Endodermal cell (in vitro differentiated cells): ENCODE data around the gene PSMC3. TPM values are rescaled to one million over a fixed set of nuclear protein-coding genes. Genes with fewer than 3 reads are reported as not detected.
A peak's percentile ranks its signal among the peaks of the same experiment; 100 is the strongest.

Source experiments
- DNase-seq: peaks from one replicate; pipeline ENCODE4 v3.0.0-alpha.2; 2017
- H3K27ac ChIP-seq: 2 replicates; pipeline ENCODE4 v1.5.1; 2013; ENCODE audit warnings: mild to moderate bottlenecking, low read depth, low read length, moderate library complexity
- H3K27me3 ChIP-seq: 2 replicates; pipeline ENCODE4 v1.6.1; 2013; ENCODE audit warnings: mild to moderate bottlenecking, low read length, moderate library complexity; ENCODE audit not compliant: insufficient read depth, control insufficient read depth, poor library complexity, severe bottlenecking
- H3K36me3 ChIP-seq: 2 replicates; pipeline ENCODE4 v1.7.0; 2013; ENCODE audit warnings: mild to moderate bottlenecking, low read length, moderate library complexity; ENCODE audit not compliant: control insufficient read depth, insufficient read depth
- H3K4me1 ChIP-seq: one replicate; pipeline ENCODE4 v1.7.0; 2013; ENCODE audit warnings: low read length; ENCODE audit not compliant: control insufficient read depth, insufficient read depth
- H3K4me3 ChIP-seq: 2 replicates; pipeline ENCODE4 v1.5.1; 2013; ENCODE audit warnings: mild to moderate bottlenecking, low read length, moderate library complexity
- H3K9ac ChIP-seq: 2 replicates; pipeline ENCODE4 v1.6.1; 2013; ENCODE audit warnings: mild to moderate bottlenecking, low read length, moderate library complexity; ENCODE audit not compliant: poor library complexity, severe bottlenecking; ENCODE audit errors: extremely low read depth
- H3K9me3 ChIP-seq: 2 replicates; pipeline ENCODE4 v1.6.1; 2013; ENCODE audit warnings: mild to moderate bottlenecking, low read length, moderate library complexity; ENCODE audit not compliant: control insufficient read depth
- H3K27ac Mint-ChIP-seq: 2 replicates; pipeline ENCODE4 v1.8.0; 2020; ENCODE audit warnings: mixed read lengths
- H3K27me3 Mint-ChIP-seq: 2 replicates; pipeline ENCODE4 v1.8.0; 2021; ENCODE audit warnings: mild to moderate bottlenecking, mixed read lengths; ENCODE audit not compliant: insufficient read depth
- H3K36me3 Mint-ChIP-seq: 2 replicates; pipeline ENCODE4 v1.8.0; 2020; ENCODE audit warnings: low read depth, mixed read lengths
- H3K4me1 Mint-ChIP-seq: 2 replicates; pipeline ENCODE4 v1.8.0; 2020; ENCODE audit warnings: mixed read lengths
- H3K4me3 Mint-ChIP-seq: 2 replicates; pipeline ENCODE4 v1.8.0; 2020; ENCODE audit warnings: mild to moderate bottlenecking, moderate library complexity, mixed read lengths
- H3K9me3 Mint-ChIP-seq: 2 replicates; pipeline ENCODE4 v1.8.0; 2020; ENCODE audit warnings: mild to moderate bottlenecking, mixed read lengths
- WGBS, 2 experiments: methylation state at CpG; one replicate each; pipeline versions ENCODE4 v1.1.5 to v1.1.7; 2013; ENCODE audit warnings: missing lambda C conversion rate in 2 of 2, mixed read lengths in 1 of 2; ENCODE audit not compliant: insufficient coverage in 1 of 2, insufficient read length in 1 of 2; 5-methylcytosine and 5-hydroxymethylcytosine counted together
- total RNA-seq, 2 donors: library from RNA; stranded (reverse); fragmentation: NEBNext Ultra II Directional in 1 of 2; extraction: Animal tissue kit (Norgen Biotek cat#: 25700) in 1 of 2; gene quantifications; 2 replicates in 1 of 2; 3 replicates in 1 of 2; pipeline ENCODE4 v1.2.1, GENCODE V29; 2021
- TF ChIP-seq, protein P1 (sequence below): fragments of 200-600 bp; sonication (generic); conservative IDR thresholded peaks from 2 replicates; pipeline ENCODE4 v1.5.0; 2021; ENCODE audit warnings: antibody characterized with exemption, mild to moderate bottlenecking

Gene PSMC3
- total RNA-seq, 2 donors from 2014 or later, result 152 to 175 TPM

DNA sequence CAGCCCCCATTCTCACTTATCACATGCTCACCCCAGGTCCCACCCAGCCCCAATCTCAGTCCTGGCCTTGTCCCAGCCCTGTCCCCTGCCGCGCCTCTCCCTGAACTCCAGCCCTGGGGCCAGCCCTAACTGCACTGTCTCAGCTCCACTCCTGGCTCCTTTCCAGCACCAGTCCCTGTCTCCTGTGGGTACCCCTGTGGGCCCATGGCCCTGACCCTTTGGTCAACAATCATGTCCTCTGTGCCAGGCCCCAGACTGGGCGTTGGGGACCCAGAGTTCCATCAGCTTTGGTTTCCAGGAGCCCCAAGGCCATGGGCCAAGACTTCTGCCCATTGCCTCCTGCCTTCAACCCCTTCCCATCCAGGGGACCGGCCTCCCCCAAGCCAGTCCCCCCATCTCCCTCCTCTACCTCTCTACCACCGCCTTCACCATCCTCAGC is 48.6 kb downstream of the PSMC3 start:
- H3K27me3 ChIP-seq, result no peaks in the 10 kb centered on the region
- no peaks in the 10 kb centered on the region for H3K4me1 Mint-ChIP-seq
- no peak overlapping the region for H3K4me3 ChIP-seq
- no peak overlapping the region for H3K9ac ChIP-seq
- H3K36me3 ChIP-seq, result no peaks in the 10 kb centered on the region
- TF ChIP-seq, protein P1, sequence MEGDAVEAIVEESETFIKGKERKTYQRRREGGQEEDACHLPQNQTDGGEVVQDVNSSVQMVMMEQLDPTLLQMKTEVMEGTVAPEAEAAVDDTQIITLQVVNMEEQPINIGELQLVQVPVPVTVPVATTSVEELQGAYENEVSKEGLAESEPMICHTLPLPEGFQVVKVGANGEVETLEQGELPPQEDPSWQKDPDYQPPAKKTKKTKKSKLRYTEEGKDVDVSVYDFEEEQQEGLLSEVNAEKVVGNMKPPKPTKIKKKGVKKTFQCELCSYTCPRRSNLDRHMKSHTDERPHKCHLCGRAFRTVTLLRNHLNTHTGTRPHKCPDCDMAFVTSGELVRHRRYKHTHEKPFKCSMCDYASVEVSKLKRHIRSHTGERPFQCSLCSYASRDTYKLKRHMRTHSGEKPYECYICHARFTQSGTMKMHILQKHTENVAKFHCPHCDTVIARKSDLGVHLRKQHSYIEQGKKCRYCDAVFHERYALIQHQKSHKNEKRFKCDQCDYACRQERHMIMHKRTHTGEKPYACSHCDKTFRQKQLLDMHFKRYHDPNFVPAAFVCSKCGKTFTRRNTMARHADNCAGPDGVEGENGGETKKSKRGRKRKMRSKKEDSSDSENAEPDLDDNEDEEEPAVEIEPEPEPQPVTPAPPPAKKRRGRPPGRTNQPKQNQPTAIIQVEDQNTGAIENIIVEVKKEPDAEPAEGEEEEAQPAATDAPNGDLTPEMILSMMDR, result no peak
- no peak overlapping the region for H3K4me3 Mint-ChIP-seq
- no peaks in the 10 kb centered on the region for H3K9me3 ChIP-seq
- H3K27me3 Mint-ChIP-seq, result no peaks in the 10 kb centered on the region
- no peaks in the 10 kb centered on the region for H3K36me3 Mint-ChIP-seq
- H3K27ac ChIP-seq, result no peak overlapping the region
- no peaks in the 10 kb centered on the region for H3K4me1 ChIP-seq
- WGBS, 2 experiments, result 89 to 100% methylated on average over 3 to 5 of the region's 5 CpGs
- no peak overlapping the region for H3K27ac Mint-ChIP-seq
- no peaks in the 10 kb centered on the region for H3K9me3 Mint-ChIP-seq
- no peak for DNase-seq

DNA sequence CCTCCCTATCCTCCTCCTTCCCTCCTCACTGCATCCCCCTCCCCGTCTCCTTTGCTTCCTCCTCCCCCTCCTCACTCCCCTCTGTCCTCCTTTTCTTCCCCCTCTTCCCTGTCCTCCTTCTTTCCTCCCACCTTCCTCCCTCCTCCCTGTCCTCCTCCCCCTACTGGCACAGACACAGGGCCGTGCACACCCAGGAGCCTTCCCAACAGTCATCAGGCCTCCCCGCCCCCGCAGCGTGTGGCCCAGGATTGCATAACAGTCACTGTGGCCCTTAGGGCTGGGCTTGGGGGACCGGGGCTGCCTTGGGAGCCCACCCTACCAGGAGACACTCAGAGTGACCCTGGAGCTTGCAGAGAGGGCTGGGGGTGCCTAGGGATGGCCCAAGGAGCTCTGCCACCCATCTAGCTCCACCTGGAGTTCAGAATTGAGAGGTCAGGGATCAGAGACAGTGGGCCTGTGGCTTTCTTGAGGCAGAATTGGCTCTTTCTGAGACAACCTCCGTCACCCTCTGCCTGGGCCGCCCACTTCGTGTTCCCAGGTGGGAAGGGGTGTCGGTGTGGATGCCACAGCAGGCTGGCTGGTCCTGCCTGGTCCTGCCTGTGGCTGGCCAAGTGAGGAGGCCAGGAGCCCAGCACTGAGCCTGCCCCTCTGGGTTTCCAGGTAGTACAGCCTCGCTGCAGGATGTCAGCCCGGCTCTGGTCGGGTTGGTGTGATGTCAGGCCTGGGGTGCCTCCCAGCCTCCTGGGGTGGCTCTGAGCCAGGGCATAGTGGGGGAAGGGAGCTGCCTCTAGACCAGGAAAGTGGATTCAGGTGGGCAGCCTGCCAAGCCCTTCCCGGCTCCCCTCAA is 49.5 kb downstream of the PSMC3 start:
- Histone ChIP-seq H3K27me3 (no peaks in the 10 kb centered on the region), H3K9ac (no peak overlapping the region), H3K4me3 (no peak overlapping the region), H3K9me3 (no peaks in the 10 kb centered on the region), H3K27ac (no peak overlapping the region), H3K36me3 (no peaks in the 10 kb centered on the region), H3K4me1 (no peaks in the 10 kb centered on the region)
- no peak overlapping the region for H3K27ac Mint-ChIP-seq
- no peak for DNase-seq
- no peaks in the 10 kb centered on the region for H3K27me3 Mint-ChIP-seq
- TF ChIP-seq, protein P1, result peak; percentile 48
- H3K36me3 Mint-ChIP-seq, result no peaks in the 10 kb centered on the region
- WGBS, 2 experiments, result 80 to 87% methylated on average over 3 to 14 of the region's 14 CpGs
- no peak overlapping the region for H3K4me3 Mint-ChIP-seq
- H3K9me3 Mint-ChIP-seq, result no peaks in the 10 kb centered on the region
- no peaks in the 10 kb centered on the region for H3K4me1 Mint-ChIP-seq

DNA sequence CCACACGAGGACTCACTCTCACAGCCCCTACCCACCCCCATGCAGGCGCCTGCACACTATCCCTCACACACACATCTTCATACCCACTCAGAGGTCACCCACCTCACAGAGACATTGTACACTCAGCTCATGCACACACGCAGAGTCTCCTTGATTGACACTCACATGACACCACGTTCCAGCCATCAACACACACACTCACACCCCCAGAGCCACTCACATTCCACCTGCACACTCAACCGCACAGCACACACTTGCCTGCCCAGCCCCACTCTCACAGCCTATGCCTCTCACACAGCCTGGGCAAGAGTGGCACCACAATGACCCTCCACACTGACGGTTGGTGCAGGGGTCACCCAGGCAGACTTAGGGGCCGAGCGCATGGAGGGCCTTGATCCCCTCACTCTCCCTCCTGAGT is 50.1 kb downstream of the PSMC3 start:
- no peak for DNase-seq
- Mint-ChIP-seq H3K27me3 (no peaks in the 10 kb centered on the region), H3K4me1 (no peaks in the 10 kb centered on the region), H3K36me3 (no peaks in the 10 kb centered on the region), H3K9me3 (no peaks in the 10 kb centered on the region), H3K4me3 (no peak overlapping the region), H3K27ac (no peak overlapping the region)
- TF ChIP-seq, protein P1, result no peak
- no peak overlapping the region for H3K9ac ChIP-seq
- no peak overlapping the region for H3K4me3 ChIP-seq
- no peak overlapping the region for H3K27ac ChIP-seq
- WGBS, 2 experiments, result 91 to 93% methylated on average over 6 to 8 of the region's 8 CpGs
- H3K9me3 ChIP-seq, result no peaks in the 10 kb centered on the region
- H3K4me1 ChIP-seq, result no peaks in the 10 kb centered on the region
- H3K36me3 ChIP-seq, result no peaks in the 10 kb centered on the region
- no peaks in the 10 kb centered on the region for H3K27me3 ChIP-seq
